Measurements from ENCODE around the gene YPEL2. TPM values are rescaled to one million over a fixed set of nuclear protein-coding genes. Genes with fewer than 3 reads are reported as not detected.

The YPEL2 gene
- total RNA-seq, 1 experiment from 2014 or later, result 2.9 TPM

- Mint-ChIP-seq H3K36me3 (ENCODE audit: insufficient read depth, unreplicated experiment) (peaks cover under 1% of the 10 kb centered on the region), H3K4me1 (ENCODE audit: low read depth, unreplicated experiment) (peaks cover 8% of the 10 kb centered on the region), H3K4me3 (ENCODE audit: unreplicated experiment) (no peak overlapping the region), H3K27ac (ENCODE audit: unreplicated experiment) (no peak overlapping the region), H3K27me3 (ENCODE audit: insufficient read depth, unreplicated experiment) (no peaks in the 10 kb centered on the region), H3K9me3 (ENCODE audit: unreplicated experiment) (no peaks in the 10 kb centered on the region)
- Histone ChIP-seq H3K4me1 (no peaks in the 10 kb centered on the region), H3K9me3 (no peaks in the 10 kb centered on the region), H3K4me3 (ENCODE audit: low read depth, low read length) (no peak overlapping the region), H3K36me3 (ENCODE audit: control insufficient read depth, insufficient read depth, low read length) (no peaks in the 10 kb centered on the region; the same call in 1 of the 2 replicates), H3K27me3 (replicated peaks; ENCODE audit: control insufficient read depth, insufficient read depth, low read length) (no peaks in the 10 kb centered on the region)
- POLR2A ChIA-PET, result no interaction called here
- DNase-seq, result no peak
- no TSS peak for BruUV-seq (replicated peaks)
- CTCF ChIA-PET, result no interaction called here
- TF ChIP-seq, protein P1, sequence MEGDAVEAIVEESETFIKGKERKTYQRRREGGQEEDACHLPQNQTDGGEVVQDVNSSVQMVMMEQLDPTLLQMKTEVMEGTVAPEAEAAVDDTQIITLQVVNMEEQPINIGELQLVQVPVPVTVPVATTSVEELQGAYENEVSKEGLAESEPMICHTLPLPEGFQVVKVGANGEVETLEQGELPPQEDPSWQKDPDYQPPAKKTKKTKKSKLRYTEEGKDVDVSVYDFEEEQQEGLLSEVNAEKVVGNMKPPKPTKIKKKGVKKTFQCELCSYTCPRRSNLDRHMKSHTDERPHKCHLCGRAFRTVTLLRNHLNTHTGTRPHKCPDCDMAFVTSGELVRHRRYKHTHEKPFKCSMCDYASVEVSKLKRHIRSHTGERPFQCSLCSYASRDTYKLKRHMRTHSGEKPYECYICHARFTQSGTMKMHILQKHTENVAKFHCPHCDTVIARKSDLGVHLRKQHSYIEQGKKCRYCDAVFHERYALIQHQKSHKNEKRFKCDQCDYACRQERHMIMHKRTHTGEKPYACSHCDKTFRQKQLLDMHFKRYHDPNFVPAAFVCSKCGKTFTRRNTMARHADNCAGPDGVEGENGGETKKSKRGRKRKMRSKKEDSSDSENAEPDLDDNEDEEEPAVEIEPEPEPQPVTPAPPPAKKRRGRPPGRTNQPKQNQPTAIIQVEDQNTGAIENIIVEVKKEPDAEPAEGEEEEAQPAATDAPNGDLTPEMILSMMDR (IDR thresholded peaks at IDR 0.05; ENCODE audit: insufficient read depth in 1 of 2, low read depth in 1 of 2, low read length in 1 of 2, severe bottlenecking in 1 of 2, unreplicated experiment in 1 of 2), result no peak
- intact Hi-C loops (cut with micrococcal nuclease; ENCODE audit: unreplicated experiment), result no loop called here
These were observed 23.7 kb downstream of the YPEL2 start for GRCh38 chr17:59355030-59355701.

DNA sequence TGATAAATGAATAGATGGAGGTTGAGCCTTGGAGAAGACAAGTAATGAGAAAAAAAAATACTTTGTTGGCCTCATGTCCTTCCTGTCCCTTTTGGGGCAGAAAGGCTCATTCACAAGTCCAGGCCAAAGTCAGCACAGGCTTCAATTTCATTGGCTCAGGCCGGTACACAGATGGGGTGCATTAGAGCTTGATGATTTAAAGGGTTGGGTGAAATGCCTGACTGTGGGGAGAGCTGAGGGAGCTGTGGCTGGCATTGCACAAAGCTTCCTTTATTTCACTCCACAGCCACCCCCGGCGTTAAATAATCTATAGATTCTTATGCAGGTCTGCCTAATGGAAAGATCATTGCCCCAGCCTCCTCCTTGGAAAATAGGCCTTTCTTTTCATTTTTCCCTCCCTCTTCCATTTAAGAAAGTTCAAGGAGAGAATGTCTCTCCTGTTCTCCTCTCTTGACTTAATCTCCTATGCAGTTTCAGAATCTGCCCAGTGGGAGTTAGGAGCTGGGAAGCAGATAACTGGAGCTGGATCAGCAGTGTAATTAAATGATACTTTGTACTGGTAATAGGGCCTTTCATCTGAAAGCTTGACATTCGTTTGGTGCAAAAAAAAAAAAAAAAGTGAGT, 24.4 kb downstream of the YPEL2 start:
- TF ChIP-seq, protein P1 (IDR thresholded peaks at IDR 0.05; ENCODE audit: insufficient read depth in 1 of 2, low read depth in 1 of 2, low read length in 1 of 2, severe bottlenecking in 1 of 2, unreplicated experiment in 1 of 2), result no peak
- peaks cover 8% of the 10 kb centered on the region for H3K4me1 Mint-ChIP-seq (ENCODE audit: low read depth, unreplicated experiment)
- no peak overlapping the region for H3K27ac Mint-ChIP-seq (ENCODE audit: unreplicated experiment)
- Histone ChIP-seq H3K4me3 (ENCODE audit: low read depth, low read length) (no peak overlapping the region), H3K27me3 (replicated peaks; ENCODE audit: control insufficient read depth, insufficient read depth, low read length) (no peaks in the 10 kb centered on the region), H3K4me1 (no peaks in the 10 kb centered on the region), H3K9me3 (no peaks in the 10 kb centered on the region), H3K36me3 (ENCODE audit: control insufficient read depth, insufficient read depth, low read length) (no peaks in the 10 kb centered on the region; the same call in 1 of the 2 replicates)
- DNase-seq, result no peak
- no peak overlapping the region for H3K4me3 Mint-ChIP-seq (ENCODE audit: unreplicated experiment)
- no peaks in the 10 kb centered on the region for H3K27me3 Mint-ChIP-seq (ENCODE audit: insufficient read depth, unreplicated experiment)
- ChIA-PET POLR2A (interaction anchor here (0.6 kb wide), 1 partner anchor 44 kb away, joined by 3 read pairs; no protein-coding TSS in a partner anchor), CTCF (no interaction called here)
- no peaks in the 10 kb centered on the region for H3K36me3 Mint-ChIP-seq (ENCODE audit: insufficient read depth, unreplicated experiment)
- H3K9me3 Mint-ChIP-seq (ENCODE audit: unreplicated experiment), result no peaks in the 10 kb centered on the region
- intact Hi-C loops (cut with micrococcal nuclease; ENCODE audit: unreplicated experiment), result no loop called here
- no TSS peak for BruUV-seq (replicated peaks)

DNA sequence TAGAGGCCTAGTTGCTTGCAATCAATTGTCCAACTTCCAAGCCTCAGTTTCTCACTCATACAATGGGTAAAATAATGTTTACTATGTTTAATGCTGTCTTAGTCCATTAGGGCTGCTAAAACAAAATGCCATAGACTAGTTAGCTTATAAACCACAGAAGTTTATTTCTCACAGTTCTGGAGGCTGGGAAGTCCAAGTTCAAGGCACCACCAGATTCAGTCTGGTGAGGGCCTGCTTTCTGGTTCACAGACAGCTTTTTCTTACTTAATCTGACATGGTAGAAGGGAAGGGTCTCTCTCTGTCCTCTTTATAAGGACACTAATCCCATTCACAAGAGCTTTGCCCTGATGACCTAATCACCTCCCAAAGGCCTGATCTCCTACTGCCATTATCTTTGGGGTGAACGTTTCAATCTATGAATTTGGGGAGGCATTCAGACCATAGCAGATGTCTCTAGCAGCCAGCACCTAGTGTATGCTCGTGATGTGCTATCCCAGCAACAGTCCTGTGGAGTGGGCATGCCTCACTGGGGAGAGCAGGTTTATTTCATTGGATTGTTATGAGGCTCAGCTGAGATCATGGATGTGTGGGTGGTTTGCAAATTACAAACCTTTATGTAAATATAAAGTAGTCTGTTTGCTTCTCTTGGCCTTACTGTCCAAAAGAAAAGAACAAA, 25.2 kb downstream of the YPEL2 start:
- no peak for DNase-seq
- H3K4me1 ChIP-seq, result no peaks in the 10 kb centered on the region
- BruUV-seq (replicated peaks), result no TSS peak
- ChIA-PET CTCF (no interaction called here), POLR2A (no interaction called here)
- Mint-ChIP-seq H3K36me3 (ENCODE audit: insufficient read depth, unreplicated experiment) (no peaks in the 10 kb centered on the region), H3K27ac (ENCODE audit: unreplicated experiment) (no peak overlapping the region), H3K4me1 (ENCODE audit: low read depth, unreplicated experiment) (peaks cover 8% of the 10 kb centered on the region), H3K9me3 (ENCODE audit: unreplicated experiment) (no peaks in the 10 kb centered on the region), H3K4me3 (ENCODE audit: unreplicated experiment) (no peak overlapping the region), H3K27me3 (ENCODE audit: insufficient read depth, unreplicated experiment) (no peaks in the 10 kb centered on the region)
- TF ChIP-seq, protein P1 (IDR thresholded peaks at IDR 0.05; ENCODE audit: insufficient read depth in 1 of 2, low read depth in 1 of 2, low read length in 1 of 2, severe bottlenecking in 1 of 2, unreplicated experiment in 1 of 2), result no peak
- H3K4me3 ChIP-seq (ENCODE audit: low read depth, low read length), result no peak overlapping the region
- intact Hi-C loops (cut with micrococcal nuclease; ENCODE audit: unreplicated experiment), result no loop called here
- no peaks in the 10 kb centered on the region for H3K27me3 ChIP-seq (replicated peaks; ENCODE audit: control insufficient read depth, insufficient read depth, low read length)
- H3K9me3 ChIP-seq, result no peaks in the 10 kb centered on the region
- no peaks in the 10 kb centered on the region; the same call in 1 of the 2 replicates for H3K36me3 ChIP-seq (ENCODE audit: control insufficient read depth, insufficient read depth, low read length)

All from Caco-2 (cell line).